Prostate gland (tissue), 2 donors: ENCODE measurements around the gene TSPAN11. TPM values are rescaled to one million over a fixed set of nuclear protein-coding genes. Genes with fewer than 3 reads are reported as not detected.

Source experiments
- DNase-seq: peaks from one replicate; pipeline ENCODE4 v3.0.0-alpha.2; 2019; ENCODE audit warnings: low spot score
- H3K27ac ChIP-seq, 2 donors: fragments of 200-600 bp; sonication (generic); 2 replicates each; pipeline ENCODE4 v1.5.1; 2017 to 2019
- H3K27me3 ChIP-seq: fragments of 200-600 bp; sonication (generic); replicated peaks from 2 replicates; pipeline ENCODE4 v1.5.1; 2019; ENCODE audit not compliant: insufficient read depth
- H3K36me3 ChIP-seq, 2 donors: fragments of 200-600 bp; sonication (generic); 1 replicate in 1 of 2; 2 replicates in 1 of 2; pipeline versions ENCODE4 v1.5.1 to v1.8.1; 2017 to 2019
- H3K4me1 ChIP-seq: fragments of 200-600 bp; sonication (generic); replicated peaks from 2 replicates; pipeline ENCODE4 v1.5.1; 2019
- H3K4me3 ChIP-seq, 2 donors: fragments of 200-600 bp; sonication (generic); 2 replicates each; pipeline ENCODE4 v1.5.1; 2017 to 2019
- H3K9me3 ChIP-seq: fragments of 200-600 bp; sonication (generic); 2 replicates; pipeline ENCODE4 v1.5.1; 2017
- CTCF ChIP-seq, 4 experiments: fragments of 200-600 bp in 2 of 4; fragments of 450-650 bp in 2 of 4; sonication (generic) in 2 of 4; IDR thresholded peaks; 1 replicate in 3 of 4; 2 replicates in 1 of 4; pipeline ENCODE4 v1.5.1; 2016 to 2019; ENCODE audit warnings: antibody characterized with exemption in 4 of 4, mild to moderate bottlenecking in 2 of 4, moderate library complexity in 2 of 4
- POLR2A ChIP-seq: fragments of 450-650 bp; IDR thresholded peaks from one replicate; pipeline ENCODE4 v1.6.1; 2016; ENCODE audit warnings: antibody characterized with exemption, mild to moderate bottlenecking
- POLR2AphosphoS5 ChIP-seq: sonication (generic); formaldehyde crosslinking; IDR thresholded peaks from one replicate; pipeline ENCODE4 v1.6.1; 2017; ENCODE audit warnings: antibody characterized with exemption
- WGBS: methylation state at CpG from one replicate; pipeline ENCODE4 v1.1.5; 2018; 5-methylcytosine and 5-hydroxymethylcytosine counted together
- intact Hi-C: fragments of 100-400 bp; cut with DNase I; formaldehyde crosslinking; loops from one replicate; pipeline ENCODE4 v1.14.2; 2022
- total RNA-seq, 2 donors: library from RNA; depleted of rRNA; stranded (reverse); fragments of >200 nt; gene quantifications; one replicate each; pipeline ENCODE4 v1.1.0, GENCODE V29; 2016

TSPAN11 gene
- total RNA-seq, 2 donors from 2014 or later = 1.0 to 4.1 TPM

GRCh38 chr12:31007636-31008175 is 81.2 kb downstream of the TSPAN11 start:
- intact Hi-C loops = no loop called here
- no peaks in the 10 kb centered on the region for H3K4me1 ChIP-seq
- no peaks in the 10 kb centered on the region for H3K9me3 ChIP-seq
- no peak overlapping the region for H3K27ac ChIP-seq
- no peak for TF ChIP-seq POLR2AphosphoS5
- TF ChIP-seq CTCF (IDR thresholded peaks at IDR 0.05) = no peak
- TF ChIP-seq POLR2A = no peak
- no peak for DNase-seq
- no peaks in the 10 kb centered on the region for H3K27me3 ChIP-seq
- H3K4me3 ChIP-seq = no peak overlapping the region
- H3K36me3 ChIP-seq = no peaks in the 10 kb centered on the region
- WGBS = 65% methylated on average over 5 of the region's 5 CpGs

GRCh38 chr12:31008241-31008761 is 81.8 kb downstream of the TSPAN11 start:
- intact Hi-C loops = no loop called here
- no peaks in the 10 kb centered on the region for H3K9me3 ChIP-seq
- TF ChIP-seq CTCF (IDR thresholded peaks at IDR 0.05) (no peak), POLR2A (no peak), POLR2AphosphoS5 (no peak)

GRCh38 chr12:31008961-31009840 is 82.7 kb downstream of the TSPAN11 start:
- Histone ChIP-seq H3K27me3 (no peaks in the 10 kb centered on the region), H3K4me3 (no peak overlapping the region), H3K9me3 (no peaks in the 10 kb centered on the region), H3K27ac (no peak overlapping the region), H3K4me1 (no peaks in the 10 kb centered on the region), H3K36me3 (no peaks in the 10 kb centered on the region)
- TF ChIP-seq CTCF (IDR thresholded peaks at IDR 0.05) = no peak
- TF ChIP-seq POLR2A = no peak
- TF ChIP-seq POLR2AphosphoS5 = no peak
- intact Hi-C loops = no loop called here
- no peak for DNase-seq
- WGBS = 81% methylated on average over 19 of the region's 19 CpGs

More at GRCh38 chr12:31008241-31008761, 81.8 kb downstream of the TSPAN11 start:
- H3K27me3 ChIP-seq = no peaks in the 10 kb centered on the region
- no peak for DNase-seq
- no peaks in the 10 kb centered on the region for H3K4me1 ChIP-seq
- 68% methylated on average over 6 of the region's 6 CpGs for WGBS
- H3K4me3 ChIP-seq = no peak overlapping the region
- no peaks in the 10 kb centered on the region for H3K36me3 ChIP-seq
- H3K27ac ChIP-seq = no peak overlapping the region

GRCh38 chr12:31009976-31010375 is 83.4 kb downstream of the TSPAN11 start:
- no peaks in the 10 kb centered on the region for H3K36me3 ChIP-seq
- 95% methylated on average over 4 of the region's 4 CpGs for WGBS
- no peaks in the 10 kb centered on the region for H3K4me1 ChIP-seq
- H3K27me3 ChIP-seq = no peaks in the 10 kb centered on the region
- no peak for DNase-seq
- H3K27ac ChIP-seq = no peak overlapping the region
- intact Hi-C loops = no loop called here
- no peaks in the 10 kb centered on the region for H3K9me3 ChIP-seq
- H3K4me3 ChIP-seq = no peak overlapping the region
- TF ChIP-seq POLR2AphosphoS5 (no peak), CTCF (IDR thresholded peaks at IDR 0.05) (no peak), POLR2A (no peak)
